Measurements from ENCODE around the gene SLC12A9. TPM values are rescaled to one million over a fixed set of nuclear protein-coding genes. Genes with fewer than 3 reads are reported as not detected.

SLC12A9 gene, protein sequence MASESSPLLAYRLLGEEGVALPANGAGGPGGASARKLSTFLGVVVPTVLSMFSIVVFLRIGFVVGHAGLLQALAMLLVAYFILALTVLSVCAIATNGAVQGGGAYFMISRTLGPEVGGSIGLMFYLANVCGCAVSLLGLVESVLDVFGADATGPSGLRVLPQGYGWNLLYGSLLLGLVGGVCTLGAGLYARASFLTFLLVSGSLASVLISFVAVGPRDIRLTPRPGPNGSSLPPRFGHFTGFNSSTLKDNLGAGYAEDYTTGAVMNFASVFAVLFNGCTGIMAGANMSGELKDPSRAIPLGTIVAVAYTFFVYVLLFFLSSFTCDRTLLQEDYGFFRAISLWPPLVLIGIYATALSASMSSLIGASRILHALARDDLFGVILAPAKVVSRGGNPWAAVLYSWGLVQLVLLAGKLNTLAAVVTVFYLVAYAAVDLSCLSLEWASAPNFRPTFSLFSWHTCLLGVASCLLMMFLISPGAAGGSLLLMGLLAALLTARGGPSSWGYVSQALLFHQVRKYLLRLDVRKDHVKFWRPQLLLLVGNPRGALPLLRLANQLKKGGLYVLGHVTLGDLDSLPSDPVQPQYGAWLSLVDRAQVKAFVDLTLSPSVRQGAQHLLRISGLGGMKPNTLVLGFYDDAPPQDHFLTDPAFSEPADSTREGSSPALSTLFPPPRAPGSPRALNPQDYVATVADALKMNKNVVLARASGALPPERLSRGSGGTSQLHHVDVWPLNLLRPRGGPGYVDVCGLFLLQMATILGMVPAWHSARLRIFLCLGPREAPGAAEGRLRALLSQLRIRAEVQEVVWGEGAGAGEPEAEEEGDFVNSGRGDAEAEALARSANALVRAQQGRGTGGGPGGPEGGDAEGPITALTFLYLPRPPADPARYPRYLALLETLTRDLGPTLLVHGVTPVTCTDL
- 12.6 and 16.3 TPM in 2 replicates for total RNA-seq

DNA sequence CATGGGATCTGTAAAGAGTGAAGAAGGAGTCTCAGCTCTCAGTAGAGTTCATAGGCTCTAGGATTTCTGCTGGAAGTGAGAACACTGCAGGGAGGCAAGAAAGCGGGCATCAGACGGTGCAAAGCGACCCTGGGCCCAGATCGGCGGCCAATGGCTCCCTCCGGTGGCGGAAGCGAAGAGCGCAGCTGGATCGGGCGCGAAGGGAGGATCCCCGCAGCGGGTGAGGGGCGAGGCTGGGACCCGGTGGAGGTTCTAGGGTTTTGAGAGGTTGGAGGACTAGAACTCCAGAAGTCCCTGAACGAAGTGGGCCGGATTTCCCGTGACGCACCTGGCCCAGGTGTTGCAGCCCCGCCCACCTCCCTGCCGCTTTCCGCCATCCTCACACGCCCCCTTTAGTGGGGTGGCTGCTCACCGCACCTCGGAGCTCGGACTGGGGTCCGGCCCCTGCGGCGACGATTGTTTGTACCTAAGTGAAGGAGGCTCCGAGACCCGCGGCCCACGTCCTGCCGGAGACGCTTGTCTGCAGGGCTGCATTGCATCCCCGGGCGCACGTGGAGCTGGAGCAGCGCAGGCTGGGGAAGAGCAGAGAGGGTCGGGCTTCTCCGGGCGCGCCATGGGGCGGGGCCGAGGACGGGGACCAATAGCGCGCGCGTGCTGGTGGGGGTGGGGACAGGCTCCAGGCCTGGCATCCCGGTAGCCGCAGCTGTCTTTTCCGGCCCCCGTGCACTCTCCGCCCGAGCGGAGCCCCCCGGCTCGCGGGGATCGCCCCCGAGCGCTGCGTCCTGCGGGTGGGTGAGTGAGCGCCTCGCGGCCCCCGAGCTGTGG is at the start of gene SLC12A9:
Gene SLC12A9 (plus strand): TSS at position 666 of the 825 bp plus-strand sequence. CDS start 1,485 bp downstream, outside the sequence.

DNA sequence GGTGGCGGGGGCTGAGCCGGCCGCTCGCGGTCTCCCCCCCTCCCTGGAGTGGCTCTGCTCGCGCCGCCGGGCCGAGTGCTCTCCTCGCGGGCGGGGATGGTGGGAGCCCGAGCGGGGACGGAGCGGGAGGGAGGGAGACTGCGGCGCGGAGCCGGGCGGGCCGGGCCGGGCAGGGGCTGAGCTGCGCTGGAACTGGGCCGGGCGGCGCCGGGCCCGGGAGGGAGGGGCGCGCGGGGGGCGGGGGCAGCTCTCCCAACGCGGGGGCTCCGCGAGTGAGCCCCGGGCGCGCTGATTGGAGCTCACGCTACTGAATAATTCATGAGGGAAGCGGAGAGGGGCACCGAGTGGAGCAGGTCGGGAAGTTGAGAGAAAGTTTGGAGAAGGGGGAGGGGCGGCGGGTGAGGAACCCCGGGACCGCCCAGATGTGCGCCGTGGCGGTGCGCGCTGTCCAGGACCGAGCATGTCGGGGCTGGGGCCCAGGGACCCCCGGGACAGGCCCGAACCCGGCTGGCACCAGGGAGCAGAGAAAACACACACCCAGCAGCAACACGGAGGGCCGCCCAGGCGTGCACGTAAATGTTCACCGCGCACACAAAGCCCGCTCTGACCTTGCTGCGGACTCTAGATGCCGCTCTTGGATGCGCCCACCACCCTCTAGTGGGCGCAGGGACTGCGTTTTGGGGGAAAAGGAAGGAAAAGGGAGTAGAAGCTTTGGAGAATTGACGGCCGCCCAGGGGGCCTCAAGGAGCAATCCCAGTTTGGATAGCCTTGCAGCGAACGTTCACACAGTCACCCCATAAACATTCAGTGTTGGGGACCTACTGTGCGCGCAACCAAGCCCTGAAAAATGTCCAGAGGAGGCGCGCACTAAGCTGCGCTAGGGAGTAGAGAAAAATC is 24.9 kb upstream of the SLC12A9 start, which contains the start of gene EPHB4:
Gene EPHB4 (minus strand): TSS at position 194 of the 897 bp plus-strand sequence. CDS start 493 bp downstream, outside the sequence.

DNA sequence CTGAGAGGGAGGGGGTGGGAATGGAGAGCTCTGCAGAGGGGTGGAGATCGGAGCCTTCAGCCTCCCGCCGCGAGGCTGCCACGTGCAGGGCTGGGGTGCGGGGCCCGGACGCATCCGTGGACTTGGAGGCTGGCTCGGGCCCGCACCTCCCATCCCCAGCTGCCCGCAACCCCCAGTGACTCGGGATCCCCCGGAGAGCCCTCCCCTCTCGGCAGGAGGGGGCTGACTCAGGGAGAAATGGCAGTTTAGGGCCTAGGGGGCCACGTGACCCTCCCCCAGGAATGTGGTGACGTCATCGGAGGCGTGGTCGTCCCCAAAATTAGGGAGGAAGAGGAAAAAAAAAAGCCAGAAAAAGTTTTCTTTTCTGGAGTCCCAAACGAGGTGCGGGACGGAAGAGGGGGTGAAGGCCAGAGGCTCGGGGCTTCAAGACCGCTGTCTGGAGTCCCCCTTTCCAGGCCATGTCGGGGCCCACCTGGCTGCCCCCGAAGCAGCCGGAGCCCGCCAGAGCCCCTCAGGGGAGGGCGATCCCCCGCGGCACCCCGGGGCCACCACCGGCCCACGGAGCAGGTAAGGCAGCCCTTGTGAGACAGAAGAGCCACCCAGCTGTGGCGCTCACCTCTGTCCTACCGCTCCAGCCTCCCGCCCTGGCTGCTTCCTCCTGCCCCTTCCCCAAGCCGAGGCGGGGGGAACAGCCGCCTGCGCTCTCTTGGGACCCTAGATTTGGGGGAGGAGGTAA is 14.7 kb downstream of the SLC12A9 start, which contains the start of gene TRIP6:
Gene TRIP6 (plus strand): TSS at position 348 of the 736 bp plus-strand sequence. CDS start 111 bp downstream, at position 459.

DNA sequence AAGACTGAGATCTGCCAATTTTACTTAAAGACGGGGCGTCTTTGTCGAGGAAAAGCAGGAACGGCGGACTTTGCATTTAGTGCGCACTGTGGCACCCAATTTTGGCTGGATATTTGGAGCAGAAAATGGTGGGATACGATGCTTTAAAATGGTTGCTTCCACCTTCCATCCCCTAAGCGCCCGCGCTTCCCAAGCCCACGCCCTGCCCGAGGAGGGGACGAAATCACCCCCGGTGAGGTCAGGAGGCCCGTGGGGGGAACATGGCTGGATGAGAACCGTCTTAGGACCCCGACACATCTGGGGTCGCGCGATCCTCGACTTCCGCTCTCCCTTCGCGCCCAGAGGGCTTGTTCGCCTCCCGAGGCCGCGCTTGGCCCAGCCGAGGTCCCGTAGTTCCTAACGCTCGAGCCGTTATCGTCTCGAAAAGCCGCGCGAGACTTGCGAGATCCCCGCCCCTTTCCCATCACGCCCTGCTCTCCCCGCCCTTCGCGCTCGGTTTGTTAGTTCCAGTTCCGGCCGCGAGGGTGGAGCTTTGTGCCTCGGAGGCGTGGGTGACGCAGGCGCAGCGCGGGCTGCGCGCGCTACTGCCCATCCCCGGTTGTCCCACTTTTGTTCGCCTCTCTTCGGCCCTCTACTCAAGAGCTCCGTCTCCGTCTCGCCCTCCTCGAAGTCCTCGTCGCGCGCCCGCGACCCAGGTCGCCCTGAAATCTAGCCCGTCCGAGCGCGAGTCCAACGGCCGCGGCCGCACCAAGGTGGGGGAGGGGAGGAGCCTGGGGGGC is 22.3 kb downstream of the SLC12A9 start, which contains the start of gene SRRT:
Gene SRRT (plus strand): TSS at position 527 of the 779 bp plus-strand sequence. CDS start 488 bp downstream, outside the sequence.

DNA sequence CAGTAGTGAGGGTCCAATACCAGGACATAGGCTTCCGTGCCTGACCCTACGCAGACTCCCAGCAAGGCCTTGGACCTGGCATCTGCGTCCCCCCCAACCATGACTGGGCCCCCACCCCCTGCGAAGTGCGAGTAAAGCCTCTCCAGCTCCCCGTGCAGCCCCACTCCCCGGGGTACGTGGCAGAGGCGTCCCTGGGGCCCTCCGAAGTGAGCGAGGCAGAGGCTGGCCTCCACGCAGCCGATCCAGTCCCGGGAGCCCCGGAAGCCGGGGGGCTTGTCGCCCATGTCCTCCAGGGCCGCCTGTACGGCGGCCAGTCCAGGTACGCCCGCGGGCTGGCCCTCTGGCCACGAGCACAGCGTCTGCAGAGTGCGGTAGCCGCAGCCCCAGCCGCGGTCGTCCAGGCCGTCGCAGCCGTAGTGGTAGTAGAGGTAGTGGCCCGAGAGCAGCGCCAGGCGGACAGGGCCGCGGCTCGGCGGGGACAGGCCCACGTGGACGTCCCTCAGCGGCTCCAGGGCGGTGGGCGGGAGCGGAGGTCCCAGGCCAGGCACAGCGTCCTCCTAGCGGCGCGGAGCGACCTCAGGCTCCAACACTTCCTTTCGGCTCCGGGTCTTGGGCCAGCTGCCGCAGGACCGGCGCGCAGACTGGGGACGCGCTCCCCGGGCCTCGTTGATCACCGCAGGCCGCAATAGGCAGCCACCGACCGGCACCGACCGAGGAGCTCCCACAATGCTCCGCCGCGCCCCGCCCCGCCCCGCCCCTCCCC is 36.7 kb downstream of the SLC12A9 start, which contains the start of gene UFSP1:
Gene UFSP1 (minus strand): TSS at position 728 of the 763 bp plus-strand sequence. CDS start 444 bp downstream, at position 284.

DNA sequence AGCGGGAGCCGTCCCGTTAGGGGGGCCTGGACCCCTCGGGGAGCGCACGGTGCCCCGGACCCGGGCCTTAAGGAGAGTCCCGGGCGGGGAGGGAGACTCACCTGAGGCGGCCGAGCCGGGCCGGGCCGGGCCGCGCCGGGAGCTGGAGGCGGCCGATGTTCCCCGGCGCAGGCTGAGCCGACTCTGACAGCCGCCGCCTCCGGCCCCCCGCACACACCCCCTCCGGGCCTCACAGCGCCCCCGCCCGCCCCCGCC is 43.1 kb downstream of the SLC12A9 start, which contains the start of gene ACHE:
Gene ACHE (minus strand): TSS at position 188 of the 255 bp plus-strand sequence. CDS start 1,656 bp downstream, outside the sequence.

Small RNA genes within 50 kb of the gene (small RNA-seq; reads per million reads assigned to genes)
- gene RN7SL549P (not detected), gene RN7SL750P (not detected)

Other genes with a start within 250 kb of the SLC12A9 start
- gene MOSPD3, start 240.2 kb upstream of the SLC12A9 start, total RNA-seq = 7.4 and 8.4 TPM in 2 replicates
- 0.65 TPM in 2 replicates for gene TFR2, start 211.2 kb upstream of the SLC12A9 start, total RNA-seq
- gene ACTL6B, start 196.3 kb upstream of the SLC12A9 start, total RNA-seq = 0.11 TPM in 1 of 2 replicates, not detected in the other
- gene GNB2, start 179.0 kb upstream of the SLC12A9 start, total RNA-seq = 63.1 and 82.8 TPM in 2 replicates
- 21.8 and 24.3 TPM in 2 replicates for gene GIGYF1, start 158.5 kb upstream of the SLC12A9 start, total RNA-seq
- 23.5 and 24.2 TPM in 2 replicates for gene POP7, start 146.6 kb upstream of the SLC12A9 start, total RNA-seq
- gene EPO, start 132.2 kb upstream of the SLC12A9 start, total RNA-seq = not detected in 2 replicates
- gene ZAN, start 119.1 kb upstream of the SLC12A9 start, total RNA-seq = not detected in 2 replicates
- 32.1 and 34.0 TPM in 2 replicates for gene EPHB4, start 25.2 kb upstream of the SLC12A9 start, total RNA-seq
- gene TRIP6, start 14.7 kb downstream of the SLC12A9 start, total RNA-seq = 131 and 135 TPM in 2 replicates
- 30.6 and 36.6 TPM in 2 replicates for gene SRRT, start 22.4 kb downstream of the SLC12A9 start, total RNA-seq
- 2.2 and 2.7 TPM in 2 replicates for gene UFSP1, start 37.0 kb downstream of the SLC12A9 start, total RNA-seq
- gene ACHE, start 43.2 kb downstream of the SLC12A9 start, total RNA-seq = not detected in 2 replicates
- not detected in 2 replicates for gene MUC3A, start 96.8 kb downstream of the SLC12A9 start, total RNA-seq
- gene MUC12, start 116.9 kb downstream of the SLC12A9 start, total RNA-seq = not detected in 2 replicates
- not detected in 2 replicates for gene MUC17, start 167.4 kb downstream of the SLC12A9 start, total RNA-seq
- gene TRIM56, start 232.8 kb downstream of the SLC12A9 start, total RNA-seq = 11.9 and 14.3 TPM in 2 replicates

Measured in articular chondrocyte of knee joint (primary cell).